PFSK-1 (cell line): ENCODE data around the gene CELF4.

ENCODE experiments used
- FOXP2 ChIP-seq: optimal IDR thresholded peaks from 2 replicates; pipeline ENCODE3; 2011; ENCODE audit warnings: borderline replicate concordance, control low read depth, inconsistent platforms; ENCODE audit not compliant: insufficient read depth; ENCODE audit errors: extremely low read length, extremely low read depth
- POLR2AphosphoS5 ChIP-seq: IDR thresholded peaks from 2 replicates; pipeline ENCODE4 v1.6.1; 2012; ENCODE audit warnings: low read depth, mild to moderate bottlenecking, control low read depth, low read length, moderate library complexity
- REST ChIP-seq, 2 experiments: IDR thresholded peaks; 2 replicates each; pipeline versions ENCODE4 v1.6.1 to v1.8.0; 2011 to 2012; ENCODE audit warnings: low read depth in 2 of 2, low read length in 2 of 2, control low read depth in 1 of 2, inconsistent platforms in 1 of 2, mild to moderate bottlenecking in 1 of 2, moderate library complexity in 1 of 2; ENCODE audit not compliant: insufficient read depth in 1 of 2
- SIN3A ChIP-seq: IDR thresholded peaks from 2 replicates; pipeline ENCODE4 v1.6.1; 2012; ENCODE audit warnings: mild to moderate bottlenecking, low read length, moderate library complexity, borderline replicate concordance; ENCODE audit not compliant: insufficient read depth
- TAF1 ChIP-seq: IDR thresholded peaks from 2 replicates; pipeline ENCODE4 v1.6.1; 2012; ENCODE audit warnings: low read length, control low read depth, borderline replicate concordance; ENCODE audit not compliant: insufficient read depth

Gene CELF4

GRCh38 chr18:37303009-37303408 is 262.6 kb downstream of the CELF4 start:
- no peak for TF ChIP-seq REST (IDR thresholded peaks at IDR 0.05; ENCODE audit: insufficient read depth in 1 of 2, low read depth in 2 of 2, low read length in 2 of 2)
- TF ChIP-seq POLR2AphosphoS5: no peak
- no peak for TF ChIP-seq SIN3A
- TF ChIP-seq TAF1: no peak
- no peak for TF ChIP-seq FOXP2

- TF ChIP-seq POLR2AphosphoS5 (no peak), REST (IDR thresholded peaks at IDR 0.05; ENCODE audit: insufficient read depth in 1 of 2, low read depth in 2 of 2, low read length in 2 of 2) (no peak), SIN3A (no peak), FOXP2 (no peak), TAF1 (no peak)
These were observed 263.1 kb downstream of the CELF4 start for GRCh38 chr18:37302519-37302918.

GRCh38 chr18:37299471-37300304 is 265.9 kb downstream of the CELF4 start:
- TF ChIP-seq SIN3A (peak; percentile 75; the same call in 1 of the 2 replicates), REST (IDR thresholded peaks at IDR 0.05; ENCODE audit: insufficient read depth in 1 of 2, low read depth in 2 of 2, low read length in 2 of 2) (0 out of 4 replicates have a peak, but pooled peaks of 1 of the 2 experiments have one; percentile 21), TAF1 (no peak), POLR2AphosphoS5 (no peak), FOXP2 (peak; percentile 52)

GRCh38 chr18:37298816-37299215 is 266.8 kb downstream of the CELF4 start:
- no peak for TF ChIP-seq TAF1
- TF ChIP-seq FOXP2: no peak
- no peak for TF ChIP-seq POLR2AphosphoS5
- TF ChIP-seq REST (IDR thresholded peaks at IDR 0.05; ENCODE audit: insufficient read depth in 1 of 2, low read depth in 2 of 2, low read length in 2 of 2): no peak
- no peak for TF ChIP-seq SIN3A
